GM10266 (cell line): Measurements from ENCODE around the gene SLC31A1.
"Not testable (repeated sequence)": the region's sequence is repeated elsewhere in the genome, so short reads cannot be mapped to it uniquely, and the experiment has no call there.

Source experiments
- DNase-seq: peaks from one replicate; pipeline ENCODE4 v3.0.0; 2012; ENCODE audit errors: extremely low spot score
- CTCF ChIP-seq: IDR thresholded peaks from 2 replicates; pipeline ENCODE4 v1.5.1; 2012; ENCODE audit warnings: mild to moderate bottlenecking, low read depth; ENCODE audit not compliant: control insufficient read depth, insufficient read depth; ENCODE audit errors: missing control alignments

Gene SLC31A1

GRCh38 chr9:113247640-113248039 is 26.3 kb downstream of the SLC31A1 start:
- no peak for TF ChIP-seq CTCF
- DNase-seq, result no peak

DNA sequence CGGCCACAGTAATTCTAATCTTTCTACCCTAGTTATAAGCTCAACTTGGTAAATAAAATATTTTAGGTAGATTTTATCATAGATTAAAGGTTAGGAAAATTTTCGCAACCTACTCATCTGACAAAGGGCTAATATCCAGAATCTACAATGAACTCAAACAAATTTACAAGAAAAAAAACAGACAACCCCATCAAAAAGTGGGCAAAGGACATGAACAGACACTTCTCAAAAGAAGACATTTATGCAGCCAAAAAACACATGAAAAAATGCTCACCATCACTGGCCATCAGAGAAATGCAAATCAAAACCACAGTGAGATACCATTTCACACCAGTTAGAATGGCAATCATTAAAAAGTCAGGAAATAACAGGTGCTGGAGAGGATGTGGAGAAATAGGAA is 28.3 kb downstream of the SLC31A1 start:
- not testable (repeated sequence) for DNase-seq

- DNase-seq, result no peak
These were observed 29.5 kb downstream of the SLC31A1 start for GRCh38 chr9:113250807-113251206.

GRCh38 chr9:113254991-113255390 is 33.6 kb downstream of the SLC31A1 start:
- no peak for DNase-seq
- no peak for TF ChIP-seq CTCF

More at GRCh38 chr9:113250807-113251206, 29.5 kb downstream of the SLC31A1 start:
- TF ChIP-seq CTCF, result no peak

- no peak for TF ChIP-seq CTCF
These were observed 34.1 kb downstream of the SLC31A1 start for GRCh38 chr9:113255438-113255837.

DNA sequence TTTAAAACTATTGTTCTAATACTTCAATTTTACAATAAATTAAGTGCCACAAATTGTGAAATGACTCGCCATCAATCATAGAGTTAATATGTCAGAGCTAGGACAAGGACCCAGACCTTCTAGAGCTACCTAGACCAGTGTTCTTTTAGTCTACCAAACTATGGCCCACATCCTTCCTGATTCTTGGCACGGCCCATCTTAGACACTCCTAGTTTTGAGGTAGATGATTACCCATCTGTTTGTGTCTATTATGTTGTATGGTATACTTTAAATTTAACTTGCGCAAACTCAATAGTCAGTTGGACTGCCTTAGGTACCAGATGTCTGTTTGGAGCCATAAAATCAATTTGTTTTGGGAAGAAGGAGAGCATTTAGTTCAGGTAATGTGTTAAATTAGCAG is 36.5 kb downstream of the SLC31A1 start:
- no peak for TF ChIP-seq CTCF
- no peak for DNase-seq

More at GRCh38 chr9:113255438-113255837, 34.1 kb downstream of the SLC31A1 start:
- no peak for DNase-seq

GRCh38 chr9:113258282-113258681 is 36.9 kb downstream of the SLC31A1 start:
- no peak for TF ChIP-seq CTCF
- no peak for DNase-seq
